GM18505 (cell line): Measurements from ENCODE around the gene ARSI.

Experiments used
- ATAC-seq: cut with Tn5 transposase; IDR thresholded peaks from one replicate; pipeline ENCODE4 v1.9.1; 2021; ENCODE audit not compliant: unreplicated experiment
- POLR2A ChIP-seq: IDR thresholded peaks from 4 replicates; pipeline ENCODE4 v1.6.1; 2011; ENCODE audit warnings: borderline replicate concordance; ENCODE audit not compliant: insufficient read depth, insufficient read length; ENCODE audit errors: extremely low read depth

ARSI gene

DNA sequence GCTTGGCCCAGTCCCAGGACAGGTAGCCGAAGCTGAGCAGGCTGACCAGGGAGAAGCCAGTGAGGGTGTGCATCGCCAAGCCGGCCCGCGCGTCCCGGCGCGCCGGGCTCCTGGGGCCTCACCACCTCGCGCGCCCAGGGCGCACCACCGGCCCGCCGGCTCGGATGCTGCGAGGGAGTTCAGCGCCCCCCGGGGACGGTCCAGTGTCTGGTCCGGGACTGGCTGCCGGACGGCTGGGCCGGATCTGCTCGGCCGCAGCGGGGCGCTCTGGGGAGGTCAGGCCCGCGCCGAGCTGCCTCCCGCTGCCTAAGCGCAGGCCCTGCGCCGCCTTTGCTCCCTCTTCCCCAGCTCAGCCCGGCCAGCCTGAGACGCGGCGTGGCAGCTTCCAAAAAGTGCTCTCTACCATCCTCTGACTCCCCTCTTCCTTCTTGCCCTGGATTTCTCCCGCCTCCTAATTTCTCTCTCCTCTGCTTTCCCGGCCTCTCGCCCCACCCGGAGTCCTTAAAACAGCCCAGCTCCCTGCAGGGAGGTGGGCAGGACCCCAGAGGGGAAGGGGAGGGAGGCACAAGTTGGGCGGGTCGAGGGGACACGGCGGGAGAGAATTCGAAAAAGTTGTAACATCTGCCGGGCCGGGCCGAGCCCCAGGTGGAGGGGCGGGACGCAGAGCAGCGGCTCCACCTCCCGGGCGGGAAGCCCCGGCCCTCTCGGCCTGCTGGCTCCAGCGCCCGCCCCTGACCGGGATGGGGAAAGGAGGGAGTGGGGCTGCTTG, at the start of gene ARSI:
ARSI (minus strand) TSS at position 605 of the 769 bp plus-strand sequence; CDS start at position 73, 532 bp downstream.
- no peak for TF ChIP-seq POLR2A
- no peak for ATAC-seq

DNA sequence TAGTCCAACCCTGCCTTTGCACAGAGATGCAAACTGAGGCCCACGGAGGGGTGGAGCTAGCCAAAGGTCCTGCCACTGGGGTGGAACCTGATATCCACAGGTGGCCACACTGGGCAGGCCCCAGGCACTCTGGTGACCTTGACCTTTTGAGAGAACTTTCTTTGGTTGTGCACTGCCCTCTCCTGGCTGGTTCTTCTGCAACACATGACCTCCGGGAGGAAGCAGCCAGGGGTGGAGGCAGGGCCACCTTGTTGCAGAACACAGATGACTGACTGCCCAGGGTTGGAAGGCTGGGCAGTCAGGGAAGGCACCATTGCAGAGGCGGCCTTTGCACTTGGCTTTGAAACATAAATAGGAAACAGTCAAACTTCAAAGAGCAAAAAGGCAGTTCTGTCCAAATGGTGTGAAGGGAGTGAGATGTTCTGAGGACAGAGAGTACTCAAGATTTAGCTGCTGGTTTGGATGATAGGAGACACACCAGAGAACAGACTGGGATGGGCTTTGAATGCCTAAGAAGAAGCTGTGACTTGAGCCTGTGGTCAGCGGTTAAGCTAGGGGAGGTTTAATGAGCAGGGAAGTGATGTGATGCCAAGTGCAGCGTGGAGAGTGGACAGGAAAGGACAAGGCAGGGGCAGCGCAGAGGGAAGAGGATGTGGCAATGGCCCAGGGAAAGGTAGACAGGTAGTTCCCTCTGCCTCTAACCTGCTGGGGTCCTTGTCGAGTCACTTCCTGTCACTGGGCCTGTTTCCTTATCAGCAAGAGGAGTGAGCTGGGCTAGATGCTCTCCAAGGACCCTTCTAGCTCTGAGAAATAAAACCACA, 48.0 kb upstream of the ARSI start:
- ATAC-seq = peak; percentile 83
- no peak for TF ChIP-seq POLR2A

DNA sequence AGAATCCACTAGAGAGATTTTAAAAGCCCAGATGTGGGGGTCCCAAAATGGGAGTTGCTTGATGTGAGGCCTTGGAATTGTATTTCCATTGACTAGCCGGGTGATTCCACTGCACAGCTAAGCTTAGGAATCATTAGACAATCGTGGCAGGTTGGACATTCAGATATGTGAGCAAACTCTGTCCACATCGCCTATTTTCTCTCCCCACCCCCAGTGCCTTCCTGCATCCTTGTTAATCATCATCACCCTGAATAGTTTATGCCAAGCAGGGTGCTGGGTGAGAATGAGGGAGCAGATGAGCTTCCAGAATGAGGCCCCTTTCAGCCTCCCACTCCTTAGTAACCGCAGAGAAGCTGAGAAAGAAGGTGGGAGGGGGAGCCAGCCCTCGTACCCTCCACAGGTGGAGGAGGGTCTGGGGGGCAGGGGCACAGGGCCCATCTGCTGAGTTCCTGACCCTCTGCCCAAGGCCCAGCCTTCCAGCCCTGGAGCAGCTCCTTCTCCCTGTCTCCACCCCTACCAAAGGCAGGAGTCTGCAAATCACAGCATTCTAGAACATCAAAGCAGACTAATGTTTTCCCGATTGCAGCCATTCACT, 47.1 kb upstream of the ARSI start:
- TF ChIP-seq POLR2A = no peak
- no peak for ATAC-seq

DNA sequence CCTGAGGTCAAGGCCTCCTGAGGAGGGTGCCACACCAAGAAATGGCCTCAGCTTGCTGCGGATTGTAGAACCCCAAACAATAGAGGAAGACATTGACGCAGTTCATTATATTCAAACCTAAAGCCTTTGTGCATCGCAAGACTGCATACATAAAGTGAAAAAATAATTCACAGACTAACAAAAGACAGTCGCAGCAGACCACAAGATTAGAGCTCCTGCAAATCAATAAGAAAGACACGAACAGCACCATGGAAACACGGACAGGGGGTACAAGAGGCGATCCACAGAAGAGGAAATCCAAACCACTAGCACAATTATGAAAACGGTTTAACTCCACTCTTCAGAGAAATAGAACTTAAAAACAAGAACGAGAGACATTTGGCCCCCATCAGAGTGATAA, 44.7 kb upstream of the ARSI start:
- TF ChIP-seq POLR2A = no peak
- no peak for ATAC-seq

DNA sequence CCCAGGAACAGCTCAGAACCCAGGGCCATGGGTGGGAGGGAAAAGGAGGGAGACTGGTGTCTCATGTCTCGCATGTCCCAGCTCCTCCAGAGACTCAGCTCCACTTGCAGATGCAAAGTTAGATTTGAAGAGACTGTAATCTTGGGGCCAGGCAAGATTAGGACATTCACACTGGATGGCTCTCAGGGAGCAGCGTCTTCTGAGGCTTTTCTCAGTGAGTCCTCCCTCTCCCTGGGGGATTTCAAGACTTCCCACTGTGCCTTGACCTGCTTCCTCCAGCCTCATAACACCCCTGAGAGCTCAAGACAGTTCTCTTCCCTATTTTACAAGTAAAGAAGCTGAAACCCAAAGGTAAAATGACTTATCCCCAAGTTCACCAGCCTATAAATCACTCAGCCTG, 44.3 kb upstream of the ARSI start:
- ATAC-seq = no peak
- no peak for TF ChIP-seq POLR2A

DNA sequence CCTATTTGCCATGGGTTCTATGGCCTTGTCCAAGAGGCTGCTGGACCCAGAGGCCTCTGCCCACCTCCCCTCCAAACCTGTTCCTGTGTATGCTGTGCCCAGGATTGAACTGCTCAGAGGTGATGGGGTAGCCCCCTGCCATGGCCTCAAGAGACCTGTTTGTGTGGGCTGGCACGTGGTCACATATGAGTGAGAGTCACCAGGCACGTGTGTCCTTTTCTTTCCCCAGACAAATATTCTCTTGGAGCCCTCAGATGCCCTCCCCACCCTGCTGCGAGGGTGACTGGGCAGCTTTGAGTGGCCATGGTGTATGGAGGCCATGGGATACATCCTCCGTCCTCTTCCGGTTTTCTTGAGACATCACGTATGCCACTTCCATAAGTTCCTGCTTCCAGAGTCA, 43.9 kb upstream of the ARSI start:
- no peak for ATAC-seq
- TF ChIP-seq POLR2A = no peak

DNA sequence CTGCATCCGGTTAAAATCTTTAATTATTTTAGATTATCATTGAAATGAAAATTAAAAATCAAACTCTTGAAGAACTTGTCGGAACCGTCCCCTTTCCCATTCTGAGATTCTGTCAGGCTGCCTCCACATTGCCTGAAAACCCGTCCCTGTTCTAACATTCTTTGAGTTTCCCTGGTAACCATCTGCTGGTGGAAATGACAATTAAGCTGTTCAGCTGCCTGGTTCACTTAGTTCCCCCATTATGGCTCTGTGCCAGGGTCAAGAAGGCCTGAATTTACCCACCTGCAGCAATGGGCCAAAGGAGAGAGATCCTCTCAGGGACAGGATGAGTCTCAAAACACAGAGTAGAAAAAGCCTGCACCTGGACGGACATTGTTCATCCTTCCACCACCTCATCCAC, 43.0 kb upstream of the ARSI start:
- ATAC-seq = no peak

DNA sequence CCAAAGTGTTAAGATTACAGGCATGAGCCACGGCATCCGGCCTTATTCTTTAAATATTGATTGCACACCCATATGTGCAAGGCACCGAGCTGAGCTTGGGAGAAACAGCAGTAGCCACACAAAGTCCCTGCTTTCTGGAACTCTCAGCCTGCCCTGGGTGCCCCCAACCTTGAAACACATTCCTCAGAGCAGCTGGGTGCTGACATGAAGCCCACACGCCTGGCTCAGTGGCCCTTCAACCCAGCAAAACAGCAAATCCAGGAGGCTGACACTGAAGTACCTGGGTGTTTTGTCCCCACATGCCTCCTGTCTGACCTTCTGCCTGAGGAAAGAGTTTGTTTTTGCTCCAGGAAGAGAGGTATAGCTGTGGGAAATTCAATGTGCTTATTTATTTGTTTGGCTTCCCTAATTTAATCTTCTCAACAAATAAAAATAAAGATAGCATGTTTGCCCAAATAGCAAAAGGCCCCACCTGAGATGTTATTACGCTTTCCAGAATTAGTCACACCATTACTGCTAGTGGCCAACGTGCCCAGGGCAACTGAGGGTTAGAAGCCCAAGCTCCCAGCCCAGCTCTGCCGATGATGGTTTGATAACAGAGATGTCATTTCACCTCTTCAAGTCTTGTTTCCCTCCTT, 41.4 kb upstream of the ARSI start:
- ATAC-seq = no peak
- no peak for TF ChIP-seq POLR2A

More for the DNA sequence above, 43.0 kb upstream of the ARSI start:
- TF ChIP-seq POLR2A = no peak

DNA sequence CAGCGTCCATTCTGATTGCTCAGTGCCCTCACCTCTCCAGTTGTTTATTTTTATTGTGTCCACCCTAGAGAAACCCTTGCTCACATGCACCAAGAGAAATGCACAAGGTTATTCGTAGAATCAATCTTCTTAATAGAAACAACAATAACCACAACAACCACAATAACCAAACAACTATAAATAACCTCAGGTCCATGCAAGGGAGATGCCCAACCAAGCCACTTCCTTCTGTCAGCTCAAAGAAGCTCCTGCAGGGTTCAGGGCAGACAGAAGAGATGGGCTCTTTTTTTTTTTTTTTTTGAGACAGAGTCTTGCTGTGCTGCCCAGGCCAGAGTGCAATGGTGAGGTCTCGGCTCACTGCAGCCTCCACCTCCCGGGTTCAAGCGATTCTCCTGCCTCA, 39.9 kb upstream of the ARSI start:
- TF ChIP-seq POLR2A = no peak

DNA sequence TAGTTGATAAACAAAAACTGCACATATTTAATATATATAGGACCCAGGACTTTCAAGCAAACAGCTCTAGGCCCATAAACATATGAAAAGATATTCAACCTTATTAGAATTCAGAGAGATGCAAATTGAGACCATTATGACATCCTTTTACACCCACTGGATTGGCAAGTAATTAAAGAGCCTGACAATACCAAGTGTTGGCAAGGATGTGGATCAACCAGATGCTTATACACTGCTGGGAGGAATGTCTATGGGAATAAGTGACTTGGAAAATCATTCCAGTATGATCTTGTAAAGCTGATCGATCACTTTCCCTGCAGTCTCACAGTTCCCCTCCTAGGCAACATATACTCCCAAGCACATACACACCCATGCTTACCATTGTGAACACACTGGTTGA, 39.3 kb upstream of the ARSI start:
- TF ChIP-seq POLR2A = no peak
- ATAC-seq = no peak

More for the DNA sequence above, 39.9 kb upstream of the ARSI start:
- no peak for ATAC-seq

DNA sequence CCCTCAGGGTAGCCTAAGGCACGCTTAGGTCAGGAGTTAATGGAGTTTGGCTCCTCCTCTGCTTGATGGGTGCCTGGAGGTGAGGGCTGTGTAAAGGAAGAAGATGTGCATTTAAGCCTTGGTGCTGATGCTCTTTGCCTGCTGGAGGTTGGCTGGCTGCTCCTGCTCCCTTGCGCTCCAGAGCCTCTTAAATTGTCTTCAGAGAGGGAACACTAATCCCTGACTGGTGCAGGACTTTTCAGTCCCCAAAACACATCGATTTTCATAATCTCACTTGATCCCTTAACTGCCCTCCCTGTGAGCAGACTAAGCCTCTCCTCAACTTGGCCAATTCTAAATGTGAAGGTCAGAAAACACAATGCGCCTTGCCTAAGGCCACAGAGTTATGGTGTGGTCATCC, 38.6 kb upstream of the ARSI start:
- TF ChIP-seq POLR2A = no peak
- ATAC-seq = no peak

DNA sequence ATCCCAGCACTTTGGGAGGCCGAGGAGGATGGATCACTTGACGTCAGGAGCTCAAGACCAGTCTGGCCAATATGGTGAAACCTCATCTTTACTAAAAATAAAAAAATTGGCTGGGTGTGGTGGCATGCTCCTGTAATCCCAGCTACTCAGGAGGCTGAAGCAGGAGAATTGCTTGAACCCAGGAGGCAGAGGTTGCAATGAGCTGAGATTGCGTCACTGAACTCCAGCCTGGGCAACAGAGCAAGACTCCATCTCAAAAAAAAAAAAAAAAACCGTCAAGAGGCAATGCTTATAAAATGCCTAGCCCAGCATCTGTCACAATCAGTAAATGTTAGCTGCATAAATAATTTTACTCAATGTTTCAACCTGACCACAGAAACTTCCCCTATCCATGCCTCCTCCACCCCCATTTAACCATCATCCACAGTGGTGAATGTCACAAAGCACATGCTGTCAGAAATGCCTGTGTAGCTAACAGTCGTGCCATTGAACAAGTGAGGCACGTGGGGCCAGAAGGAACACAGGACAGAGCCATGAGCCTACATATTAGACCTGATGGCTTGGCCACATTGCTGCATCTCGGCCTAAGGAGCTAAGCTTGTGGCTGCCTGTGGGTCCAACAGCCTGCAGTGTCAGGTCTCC, 38.0 kb upstream of the ARSI start:
- no peak for ATAC-seq
- TF ChIP-seq POLR2A = no peak

DNA sequence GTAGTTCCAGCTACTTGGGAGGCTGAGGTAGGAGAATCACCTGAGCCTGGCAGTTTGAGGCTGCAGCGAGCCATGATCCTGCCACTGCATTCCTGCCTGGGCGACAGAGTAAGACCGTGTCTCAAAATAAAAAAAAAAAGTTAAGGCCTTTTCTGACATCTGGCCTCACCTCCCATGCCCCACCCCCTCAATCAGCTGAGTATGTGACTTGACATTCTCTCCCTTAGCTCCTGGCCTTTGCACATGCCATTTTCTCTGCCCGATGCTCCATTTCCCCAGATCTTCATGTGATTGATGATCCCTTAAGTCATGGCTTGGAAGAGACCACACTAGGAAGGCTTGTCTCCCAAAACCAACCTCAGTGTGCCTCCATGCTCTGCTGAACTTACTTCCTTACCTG, 37.1 kb upstream of the ARSI start:
- TF ChIP-seq POLR2A = no peak
- no peak for ATAC-seq
